Panc1 (cell line): Measurements from ENCODE around the gene MTHFSD. TPM values are rescaled to one million over a fixed set of nuclear protein-coding genes. Genes with fewer than 3 reads are reported as not detected.

Experiments used
- ATAC-seq: fragments of 200-7000 bp; cut with Tn5 transposase; 2 replicates; pipeline ENCODE4 v1.9.1; 2020; ENCODE audit warnings: mild to moderate bottlenecking, moderate library complexity
- BruUV-seq: library from RNA; stranded (reverse); fragments of 400-500 nt; replicated peaks from 2 replicates; lab custom pipeline; 2021; lab: Mats Ljungman, UMichigan
- CTCF ChIA-PET: fragments of 300-600 bp; sonication (Branson Sonifier 250); formaldehyde crosslinking; loops from one replicate; lab custom pipeline; 2022; ENCODE audit warnings: antibody characterized with exemption; lab: Charles Lee
- POLR2A ChIA-PET: fragments of 300-600 bp; sonication (Branson Sonifier 250); formaldehyde crosslinking; loops from one replicate; lab custom pipeline; 2022; ENCODE audit warnings: antibody characterized with exemption; lab: Charles Lee
- DNase-seq: peaks from one replicate; pipeline ENCODE4 v3.0.0-alpha.2; 2010; ENCODE audit warnings: low read depth, low spot score
- H3K27ac ChIP-seq: 2 replicates; pipeline ENCODE4 v1.5.1; 2011; ENCODE audit warnings: mild to moderate bottlenecking, low read length, inconsistent platforms
- H3K27me3 ChIP-seq: fragments of 200-500 bp; sonication (Bioruptor generic); 2 replicates; pipeline ENCODE4 v1.6.0; 2014; ENCODE audit warnings: low read length, inconsistent platforms; ENCODE audit not compliant: control insufficient read depth, insufficient read depth
- H3K36me3 ChIP-seq: fragments of 200-500 bp; sonication (Bioruptor generic); 2 replicates; pipeline ENCODE4 v1.5.1; 2014; ENCODE audit warnings: inconsistent platforms, mild to moderate bottlenecking, low read length, moderate library complexity; ENCODE audit not compliant: control insufficient read depth, insufficient read depth
- H3K4me1 ChIP-seq: 2 replicates; pipeline ENCODE4 v1.5.1; 2011; ENCODE audit warnings: inconsistent platforms, mild to moderate bottlenecking, low read length, moderate library complexity; ENCODE audit not compliant: control insufficient read depth, insufficient read depth
- H3K4me3 ChIP-seq, 2 experiments: 2 replicates each; pipeline ENCODE4 v1.5.1; 2011 to 2012; ENCODE audit warnings: low read depth in 2 of 2, low read length in 2 of 2, mild to moderate bottlenecking in 2 of 2, inconsistent platforms in 1 of 2, moderate library complexity in 1 of 2
- H3K9me3 ChIP-seq: fragments of 200-500 bp; sonication (Bioruptor generic); 2 replicates; pipeline ENCODE4 v1.5.1; 2014; ENCODE audit warnings: low read depth, mild to moderate bottlenecking, inconsistent platforms, low read length, moderate library complexity; ENCODE audit not compliant: control insufficient read depth, insufficient read depth
- CTCF ChIP-seq: fragments of 450-650 bp; IDR thresholded peaks from 2 replicates; pipeline ENCODE4 v1.5.1; 2017; ENCODE audit warnings: mild to moderate bottlenecking
- POLR2AphosphoS5 ChIP-seq: IDR thresholded peaks from 2 replicates; pipeline ENCODE4 v1.6.1; 2012; ENCODE audit warnings: mild to moderate bottlenecking, low read depth, low read length, moderate library complexity
- SIN3A ChIP-seq: IDR thresholded peaks from 2 replicates; pipeline ENCODE4 v1.6.1; 2012; ENCODE audit warnings: low read depth, mild to moderate bottlenecking, low read length, moderate library complexity, borderline replicate concordance; ENCODE audit not compliant: insufficient read depth
- TCF7L2 ChIP-seq: IDR thresholded peaks from 2 replicates; pipeline ENCODE4 v1.6.1; 2011; ENCODE audit warnings: mild to moderate bottlenecking, low read depth, low read length, inconsistent platforms
- in situ Hi-C: cut with HindIII; loops from 2 replicates; pipeline ENCODE4 v1.10.0; 2016; ENCODE audit warnings: low sequenced_read_pairs, low pct_unique_long_range_greater_than_20kb
- intact Hi-C: fragments of 100-400 bp; cut with micrococcal nuclease; formaldehyde crosslinking; loops from one replicate; pipeline ENCODE4 v1.10.0; 2022; ENCODE audit not compliant: unreplicated experiment
- total RNA-seq: library from RNA; stranded (reverse); gene quantifications from one replicate; pipeline ENCODE4 v1.2.1, GENCODE V29; 2021; ENCODE audit not compliant: unreplicated experiment
- TF ChIP-seq, protein P1 (sequence below), 2 experiments: IDR thresholded peaks; 2 replicates each; pipeline ENCODE4 v1.6.1; 2011 to 2012; ENCODE audit warnings: low read depth in 2 of 2, control low read depth in 1 of 2, low read length in 1 of 2, mild to moderate bottlenecking in 1 of 2, moderate library complexity in 1 of 2; ENCODE audit not compliant: insufficient read depth in 1 of 2

MTHFSD gene
- total RNA-seq, 1 experiment from 2014 or later: 16.5 TPM

- CTCF ChIA-PET: interaction anchor here (0.6 to 1.0 kb wide), 7 partner anchors 11 to 625 kb away, joined by 3 to 15 read pairs (median 10); no protein-coding TSS in a partner anchor
- Histone ChIP-seq H3K4me3 (peak overlapping the region; percentile 56 to 73), H3K4me1 (peaks cover 44% of the 10 kb centered on the region), H3K27ac (peak overlapping the region; percentile 97), H3K27me3 (no peaks in the 10 kb centered on the region), H3K36me3 (no peaks in the 10 kb centered on the region; the same call in 1 of the 2 replicates), H3K9me3 (no peaks in the 10 kb centered on the region)
- TF ChIP-seq SIN3A (no peak; the same call in 1 of the 2 replicates), POLR2AphosphoS5 (peak; percentile 77), CTCF (peak; percentile 83), TCF7L2 (no peak)
- TF ChIP-seq, protein P1, sequence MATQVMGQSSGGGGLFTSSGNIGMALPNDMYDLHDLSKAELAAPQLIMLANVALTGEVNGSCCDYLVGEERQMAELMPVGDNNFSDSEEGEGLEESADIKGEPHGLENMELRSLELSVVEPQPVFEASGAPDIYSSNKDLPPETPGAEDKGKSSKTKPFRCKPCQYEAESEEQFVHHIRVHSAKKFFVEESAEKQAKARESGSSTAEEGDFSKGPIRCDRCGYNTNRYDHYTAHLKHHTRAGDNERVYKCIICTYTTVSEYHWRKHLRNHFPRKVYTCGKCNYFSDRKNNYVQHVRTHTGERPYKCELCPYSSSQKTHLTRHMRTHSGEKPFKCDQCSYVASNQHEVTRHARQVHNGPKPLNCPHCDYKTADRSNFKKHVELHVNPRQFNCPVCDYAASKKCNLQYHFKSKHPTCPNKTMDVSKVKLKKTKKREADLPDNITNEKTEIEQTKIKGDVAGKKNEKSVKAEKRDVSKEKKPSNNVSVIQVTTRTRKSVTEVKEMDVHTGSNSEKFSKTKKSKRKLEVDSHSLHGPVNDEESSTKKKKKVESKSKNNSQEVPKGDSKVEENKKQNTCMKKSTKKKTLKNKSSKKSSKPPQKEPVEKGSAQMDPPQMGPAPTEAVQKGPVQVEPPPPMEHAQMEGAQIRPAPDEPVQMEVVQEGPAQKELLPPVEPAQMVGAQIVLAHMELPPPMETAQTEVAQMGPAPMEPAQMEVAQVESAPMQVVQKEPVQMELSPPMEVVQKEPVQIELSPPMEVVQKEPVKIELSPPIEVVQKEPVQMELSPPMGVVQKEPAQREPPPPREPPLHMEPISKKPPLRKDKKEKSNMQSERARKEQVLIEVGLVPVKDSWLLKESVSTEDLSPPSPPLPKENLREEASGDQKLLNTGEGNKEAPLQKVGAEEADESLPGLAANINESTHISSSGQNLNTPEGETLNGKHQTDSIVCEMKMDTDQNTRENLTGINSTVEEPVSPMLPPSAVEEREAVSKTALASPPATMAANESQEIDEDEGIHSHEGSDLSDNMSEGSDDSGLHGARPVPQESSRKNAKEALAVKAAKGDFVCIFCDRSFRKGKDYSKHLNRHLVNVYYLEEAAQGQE (IDR thresholded peaks at IDR 0.05; ENCODE audit: insufficient read depth in 1 of 2, low read depth in 2 of 2, low read length in 1 of 2): no peak
- in situ Hi-C loops (no loop called here), intact Hi-C loops (no loop called here)
- ATAC-seq (peak; percentile 68), DNase-seq (no peak)
- POLR2A ChIA-PET: interaction anchor here (0.7 kb wide), 1 partner anchor 44 kb away, joined by 12 read pairs; no protein-coding TSS in a partner anchor
- no TSS peak for BruUV-seq
Measured at GRCh38 chr16:86575754-86576557, 20.9 kb upstream of the MTHFSD start.

GRCh38 chr16:86575095-86575685 lies 20.2 kb upstream of the MTHFSD start:
- H3K27ac ChIP-seq: peak overlapping the region; percentile 97
- H3K4me3 ChIP-seq: peak overlapping the region; percentile 56 to 73
- in situ Hi-C loops: no loop called here
- H3K4me1 ChIP-seq: peaks cover 44% of the 10 kb centered on the region
- ATAC-seq (no peak), DNase-seq (no peak)
- no peaks in the 10 kb centered on the region for H3K9me3 ChIP-seq
- H3K36me3 ChIP-seq: no peaks in the 10 kb centered on the region; the same call in 1 of the 2 replicates
- H3K27me3 ChIP-seq: no peaks in the 10 kb centered on the region
- POLR2A ChIA-PET: no interaction called here
- CTCF ChIA-PET: interaction anchor here (0.7 to 1.0 kb wide), 2 partner anchors 395 to 503 kb away, joined by 6 to 11 read pairs; no protein-coding TSS in a partner anchor
- TF ChIP-seq TCF7L2 (no peak), POLR2AphosphoS5 (no peak), SIN3A (no peak), CTCF (no peak)
- TF ChIP-seq, protein P1 (IDR thresholded peaks at IDR 0.05; ENCODE audit: insufficient read depth in 1 of 2, low read depth in 2 of 2, low read length in 1 of 2): no peak
- intact Hi-C loops: no loop called here
- BruUV-seq: no TSS peak
